Loucy (cell line): ENCODE measurements around the gene HBE1.

ENCODE experiments used
- EZH2phosphoT487 ChIP-seq: fragments of 200-600 bp; IDR thresholded peaks from 2 replicates; pipeline ENCODE4 v1.6.1; 2018; ENCODE audit warnings: antibody characterized with exemption, mild to moderate bottlenecking, moderate library complexity, borderline replicate concordance
- TF ChIP-seq, protein P1 (sequence below): fragments of 200-600 bp; sonication (generic); conservative IDR thresholded peaks from 2 replicates; pipeline ENCODE4 v1.5.1; 2014; ENCODE audit warnings: mild to moderate bottlenecking, antibody characterized with exemption, low read length

GRCh38 chr11:5237420-5237819 is 32.3 kb downstream of the HBE1 start:
- TF ChIP-seq, protein P1, sequence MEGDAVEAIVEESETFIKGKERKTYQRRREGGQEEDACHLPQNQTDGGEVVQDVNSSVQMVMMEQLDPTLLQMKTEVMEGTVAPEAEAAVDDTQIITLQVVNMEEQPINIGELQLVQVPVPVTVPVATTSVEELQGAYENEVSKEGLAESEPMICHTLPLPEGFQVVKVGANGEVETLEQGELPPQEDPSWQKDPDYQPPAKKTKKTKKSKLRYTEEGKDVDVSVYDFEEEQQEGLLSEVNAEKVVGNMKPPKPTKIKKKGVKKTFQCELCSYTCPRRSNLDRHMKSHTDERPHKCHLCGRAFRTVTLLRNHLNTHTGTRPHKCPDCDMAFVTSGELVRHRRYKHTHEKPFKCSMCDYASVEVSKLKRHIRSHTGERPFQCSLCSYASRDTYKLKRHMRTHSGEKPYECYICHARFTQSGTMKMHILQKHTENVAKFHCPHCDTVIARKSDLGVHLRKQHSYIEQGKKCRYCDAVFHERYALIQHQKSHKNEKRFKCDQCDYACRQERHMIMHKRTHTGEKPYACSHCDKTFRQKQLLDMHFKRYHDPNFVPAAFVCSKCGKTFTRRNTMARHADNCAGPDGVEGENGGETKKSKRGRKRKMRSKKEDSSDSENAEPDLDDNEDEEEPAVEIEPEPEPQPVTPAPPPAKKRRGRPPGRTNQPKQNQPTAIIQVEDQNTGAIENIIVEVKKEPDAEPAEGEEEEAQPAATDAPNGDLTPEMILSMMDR: no peak
- TF ChIP-seq EZH2phosphoT487: no peak
